GM19351 (cell line): ENCODE data around the gene PXK.
A peak's percentile ranks its signal among the peaks of the same experiment; 100 is the strongest.

Experiments
- ATAC-seq: cut with Tn5 transposase; IDR thresholded peaks from one replicate; pipeline ENCODE4 v1.9.1; 2021; ENCODE audit warnings: mild to moderate bottlenecking, moderate library complexity; ENCODE audit not compliant: unreplicated experiment

The PXK gene

DNA sequence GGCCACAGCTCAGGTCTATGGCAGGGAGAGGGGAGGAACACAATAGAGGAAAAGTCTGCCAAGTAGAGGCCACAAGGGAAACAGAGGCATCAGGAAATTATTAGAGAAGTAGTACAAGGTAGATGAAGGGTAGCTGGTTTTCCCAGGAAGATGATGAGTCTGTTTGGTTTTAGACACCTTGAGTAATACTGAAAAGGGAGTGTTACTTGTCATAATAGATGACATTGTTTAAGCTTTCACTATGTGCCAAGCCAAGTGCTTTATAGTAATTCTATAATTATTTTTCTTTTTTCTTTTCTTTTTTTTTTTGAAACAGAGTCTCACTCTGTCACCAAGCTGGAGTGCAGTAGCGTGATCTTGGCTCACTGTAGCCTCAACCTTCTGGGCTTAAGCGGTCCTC lies 13.7 kb downstream of the PXK start:
- ATAC-seq, result no peak

- no peak for ATAC-seq
These were observed 15.3 kb downstream of the PXK start for GRCh38 chr3:58347984-58348383.

DNA sequence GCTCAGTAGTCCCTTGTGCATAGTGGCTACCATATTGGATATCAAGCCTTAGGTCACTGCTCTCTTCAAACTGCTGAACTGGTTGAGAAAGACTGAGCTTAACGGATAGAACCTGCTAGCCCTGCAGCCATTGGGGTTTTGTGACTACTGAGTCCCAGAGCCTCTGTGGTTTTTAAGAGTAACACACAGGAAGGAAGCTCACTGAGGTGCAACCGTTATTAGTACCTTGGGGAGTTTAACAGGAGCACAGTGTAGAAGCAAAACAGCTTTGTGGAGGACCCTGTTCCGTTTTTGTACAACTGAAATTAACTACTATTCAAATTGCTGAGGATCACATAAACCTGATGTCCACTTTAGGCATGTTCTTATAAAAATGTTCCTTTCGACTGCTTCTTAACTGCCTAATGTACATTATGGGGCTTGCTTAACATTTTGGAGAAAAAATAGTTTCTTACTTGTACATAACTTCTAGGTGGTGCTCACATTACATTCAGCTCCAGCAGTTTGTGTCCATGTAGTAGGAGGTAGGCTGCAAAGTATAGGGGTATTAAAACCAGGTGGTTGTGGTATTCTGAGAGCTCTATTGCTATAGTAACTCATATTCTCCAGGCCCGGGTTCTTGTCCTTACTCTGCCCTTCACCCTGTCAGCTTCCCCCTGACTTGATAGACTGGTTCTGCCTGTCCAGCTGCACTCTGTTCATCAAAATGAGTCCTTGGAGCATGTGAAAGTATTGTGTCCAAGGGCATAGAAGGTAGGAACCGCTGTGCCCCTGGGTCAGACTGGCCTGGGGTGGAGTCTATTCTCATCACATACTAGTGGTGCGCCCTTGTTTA lies 17.3 kb downstream of the PXK start:
- ATAC-seq, result peak; percentile 81

DNA sequence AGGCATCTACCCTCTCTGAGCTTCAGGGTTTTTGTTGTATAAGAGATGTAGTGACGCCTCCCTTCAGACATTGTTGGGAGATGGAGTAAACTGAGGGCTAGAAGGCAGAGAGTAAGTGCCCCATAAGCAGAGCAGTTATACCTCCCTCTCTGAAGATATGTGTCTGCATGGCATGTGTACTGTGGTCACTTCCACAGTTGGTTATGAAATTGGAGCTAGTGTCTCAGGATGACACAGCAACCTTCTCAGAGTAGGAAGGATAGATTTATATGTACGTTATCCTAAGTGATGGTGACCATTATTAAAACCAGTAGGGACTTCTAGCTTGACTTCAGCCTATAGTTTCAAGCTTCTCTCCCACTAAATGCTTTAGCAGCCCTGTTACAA lies 17.9 kb downstream of the PXK start:
- ATAC-seq, result no peak

GRCh38 chr3:58351920-58352319 lies 19.2 kb downstream of the PXK start:
- no peak for ATAC-seq

DNA sequence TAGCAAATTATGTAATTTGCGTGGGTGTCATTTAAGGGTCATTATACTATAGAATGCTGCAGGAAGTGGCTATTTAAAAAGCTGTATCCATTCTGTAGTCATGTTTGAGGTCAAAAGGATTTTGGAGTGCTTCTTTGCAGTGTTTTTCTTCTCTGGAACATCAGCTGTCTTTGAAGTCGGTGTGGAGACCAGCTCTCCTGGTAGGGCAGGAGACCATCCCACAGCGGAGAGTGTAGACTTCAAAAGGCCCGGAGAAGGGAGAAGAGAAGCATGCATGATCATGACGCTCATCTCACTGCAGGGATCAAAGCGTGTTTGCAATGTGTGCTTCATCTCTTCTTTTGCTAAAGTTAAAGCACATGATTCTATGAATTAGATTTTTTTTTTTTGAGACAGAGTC lies 19.9 kb downstream of the PXK start:
- ATAC-seq, result no peak

GRCh38 chr3:58353722-58354553 lies 21.2 kb downstream of the PXK start:
- ATAC-seq, result peak; percentile 23

DNA sequence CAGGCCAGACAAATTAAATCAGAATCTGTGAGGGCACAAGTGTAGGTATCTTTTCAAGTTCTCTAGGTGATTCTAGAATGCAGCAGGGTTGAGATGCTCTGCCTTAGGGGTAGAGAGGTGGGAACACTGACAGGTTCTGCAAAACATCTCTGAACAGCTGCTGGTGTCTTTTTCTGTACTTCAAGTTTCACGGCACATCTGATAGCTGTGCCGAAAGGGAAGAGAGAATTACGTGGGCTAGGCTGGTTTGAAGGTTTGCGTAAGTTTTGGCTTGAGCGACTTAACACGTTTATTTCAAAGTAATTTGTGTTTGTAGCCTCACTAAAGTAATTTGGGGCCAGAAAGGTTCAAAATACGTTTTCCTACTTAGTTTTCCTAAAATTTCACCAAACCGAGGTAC lies 22.5 kb downstream of the PXK start:
- peak; percentile 52 for ATAC-seq

- no peak for ATAC-seq
These were observed 23.4 kb downstream of the PXK start for GRCh38 chr3:58356054-58356453.

- no peak for ATAC-seq
These were observed 24.7 kb downstream of the PXK start for GRCh38 chr3:58357402-58357801.

DNA sequence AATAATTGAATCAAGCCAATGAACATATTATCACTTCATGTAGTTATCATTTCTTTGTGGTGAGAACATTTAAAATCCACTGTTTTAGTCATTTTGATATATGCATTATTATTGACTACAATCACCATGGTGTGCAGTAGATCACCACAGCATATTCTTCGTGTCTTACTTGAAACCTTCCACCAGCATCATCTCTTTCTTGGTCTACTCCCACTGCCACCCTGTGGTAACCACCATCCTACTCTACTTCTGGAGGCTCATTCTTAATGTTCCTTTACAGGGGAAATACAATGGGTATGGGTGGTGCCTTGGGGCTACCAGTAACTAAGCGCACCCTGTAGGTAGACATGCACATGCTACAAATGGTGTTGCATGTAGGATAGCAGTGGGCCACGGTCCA lies 25.4 kb downstream of the PXK start:
- no peak for ATAC-seq

- no peak for ATAC-seq
These were observed 26.1 kb downstream of the PXK start for GRCh38 chr3:58358808-58359207.

- ATAC-seq, result no peak
These were observed 26.9 kb downstream of the PXK start for GRCh38 chr3:58359621-58360020.

GRCh38 chr3:58361866-58362265 lies 29.2 kb downstream of the PXK start:
- no peak for ATAC-seq

- no peak for ATAC-seq
These were observed 34.0 kb downstream of the PXK start for GRCh38 chr3:58366699-58367098.

GRCh38 chr3:58369038-58369437 lies 36.3 kb downstream of the PXK start:
- no peak for ATAC-seq

DNA sequence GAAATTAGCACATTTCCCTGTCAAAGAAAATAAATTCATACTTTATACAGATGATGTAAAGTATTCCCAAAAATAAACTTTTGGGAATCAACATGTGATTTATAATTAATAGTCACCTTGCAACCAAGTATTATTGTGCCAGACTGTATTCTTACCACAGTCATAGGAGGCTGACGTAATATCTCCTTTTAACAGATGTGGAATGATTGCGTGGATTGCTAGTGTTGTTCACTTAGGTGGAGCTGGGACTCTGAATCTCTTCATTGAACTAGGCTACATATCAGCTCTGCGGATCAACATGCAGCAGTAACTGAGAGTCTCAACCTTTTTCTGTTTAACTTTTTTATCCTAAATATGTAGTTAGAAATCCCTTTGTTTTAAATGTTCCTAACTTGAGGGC lies 37.2 kb downstream of the PXK start:
- no peak for ATAC-seq

GRCh38 chr3:58370407-58370806 lies 37.7 kb downstream of the PXK start:
- ATAC-seq, result no peak

GRCh38 chr3:58371754-58372153 lies 39.1 kb downstream of the PXK start:
- no peak for ATAC-seq

DNA sequence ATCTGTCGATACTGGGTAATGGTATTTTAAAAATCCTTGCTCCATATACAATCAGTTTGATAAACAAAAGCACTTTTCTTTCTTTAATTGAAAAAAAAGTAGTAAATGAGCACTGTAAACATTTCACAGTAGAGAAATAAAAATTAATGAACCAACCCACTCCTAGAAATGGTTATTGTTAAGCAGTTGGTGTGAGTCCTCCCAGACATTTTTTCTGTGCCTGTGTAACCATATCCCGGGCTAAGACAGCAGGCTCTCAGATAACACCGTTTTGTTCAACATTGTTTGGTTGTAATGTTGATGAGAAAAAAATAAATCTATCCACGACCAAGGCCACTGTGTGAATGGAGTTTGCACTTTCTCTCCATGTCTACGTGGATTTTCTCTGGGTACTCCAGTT lies 42.6 kb downstream of the PXK start:
- no peak for ATAC-seq

DNA sequence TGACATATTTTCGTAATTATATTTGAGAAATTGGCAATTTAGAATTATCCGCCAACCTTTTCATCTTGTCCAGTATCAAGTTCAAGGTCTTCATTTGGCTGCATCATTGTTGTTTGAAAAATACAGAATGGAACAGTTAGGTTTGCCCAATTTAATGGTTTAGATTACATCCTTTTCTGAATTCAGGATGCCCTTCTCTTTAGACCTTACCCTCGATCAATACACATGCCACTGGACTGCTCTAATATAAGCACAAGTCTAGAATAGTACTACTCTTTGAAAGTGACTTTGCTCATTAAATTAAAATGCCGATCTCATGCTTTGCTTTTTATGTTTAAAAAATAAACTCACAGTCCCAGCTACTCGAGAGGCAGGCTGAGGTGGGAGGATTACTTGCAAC lies 44.5 kb downstream of the PXK start:
- no peak for ATAC-seq

DNA sequence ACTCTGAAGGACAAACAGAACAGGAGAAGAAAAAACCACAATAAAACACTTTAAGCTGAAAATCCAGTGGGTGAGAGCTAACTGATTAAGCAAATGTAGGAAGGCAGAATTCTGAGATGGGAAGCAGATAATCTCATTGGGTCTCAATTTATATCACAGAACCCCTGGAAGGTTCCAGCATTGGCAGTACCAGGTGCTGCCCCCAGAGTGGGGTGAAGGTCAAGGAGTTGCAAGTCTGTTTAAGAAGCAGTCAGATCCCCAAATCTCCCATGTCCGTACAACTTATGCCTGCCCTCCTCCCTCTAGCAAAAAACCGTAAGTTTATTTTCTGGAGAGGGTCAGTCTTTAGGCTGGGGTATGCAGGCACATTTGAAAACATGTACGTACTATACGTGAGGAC lies 45.1 kb downstream of the PXK start:
- no peak for ATAC-seq
